Smooth muscle cell (in vitro differentiated cells): ENCODE measurements around the gene ARHGAP32. TPM values are rescaled to one million over a fixed set of nuclear protein-coding genes. Genes with fewer than 3 reads are reported as not detected.
"Not testable (repeated sequence)": the region's sequence is repeated elsewhere in the genome, so short reads cannot be mapped to it uniquely, and the experiment has no call there.

Experiments used
- DNase-seq: peaks from one replicate; lab custom pipeline; 2025; ENCODE audit not compliant: unreplicated experiment; lab: John Stamatoyannopoulos, UW
- H2AFZ ChIP-seq: fragments of 200-600 bp; sonication (generic); 2 replicates; pipeline ENCODE4 v1.6.0; 2016; ENCODE audit warnings: antibody characterized with exemption, low read depth, mild to moderate bottlenecking
- H3F3A ChIP-seq: fragments of 200-600 bp; sonication (generic); 2 replicates; pipeline ENCODE4 v1.6.0; 2017; ENCODE audit warnings: antibody characterized with exemption, low read depth
- H3K27ac ChIP-seq: fragments of 200-600 bp; sonication (generic); 2 replicates; pipeline ENCODE4 v1.5.1; 2016; ENCODE audit warnings: low read depth, mild to moderate bottlenecking
- H3K27me3 ChIP-seq: fragments of 200-600 bp; sonication (generic); 2 replicates; pipeline ENCODE4 v1.6.1; 2016; ENCODE audit warnings: low read depth, mild to moderate bottlenecking
- H3K36me3 ChIP-seq: fragments of 200-600 bp; sonication (generic); 2 replicates; pipeline ENCODE4 v1.5.1; 2016; ENCODE audit warnings: low read depth
- H3K4me1 ChIP-seq: fragments of 200-600 bp; sonication (generic); 2 replicates; pipeline ENCODE4 v1.5.1; 2016; ENCODE audit warnings: low read depth
- H3K4me2 ChIP-seq: fragments of 200-600 bp; sonication (generic); 2 replicates; pipeline ENCODE4 v1.6.0; 2016; ENCODE audit warnings: mild to moderate bottlenecking
- H3K4me3 ChIP-seq: fragments of 200-600 bp; sonication (generic); 2 replicates; pipeline ENCODE4 v1.5.1; 2016; ENCODE audit warnings: mild to moderate bottlenecking
- H3K79me2 ChIP-seq: fragments of 200-600 bp; sonication (generic); 2 replicates; pipeline ENCODE4 v1.6.0; 2016; ENCODE audit warnings: low read depth, mild to moderate bottlenecking
- H3K9ac ChIP-seq: fragments of 200-600 bp; sonication (generic); 2 replicates; pipeline ENCODE4 v1.6.0; 2016; ENCODE audit warnings: low read depth
- H3K9me3 ChIP-seq: fragments of 200-600 bp; sonication (generic); replicated peaks from 2 replicates; pipeline ENCODE4 v1.5.1; 2016; ENCODE audit warnings: low read depth
- H4K20me1 ChIP-seq: fragments of 200-600 bp; sonication (generic); 2 replicates; pipeline ENCODE4 v1.6.0; 2016; ENCODE audit warnings: low read depth
- WGBS: methylation state at CpG from one replicate; pipeline ENCODE4 v1.1.7; 2016; ENCODE audit warnings: low lambda C conversion rate; 5-methylcytosine and 5-hydroxymethylcytosine counted together
- polyA plus RNA-seq: library from polyadenylated mRNA; unstranded; fragments of >200 nt; fragmentation: Nextera tagmentation; extraction: Ambion mirVana; gene quantifications from 2 replicates; pipeline ENCODE4 v1.2.1, GENCODE V29; 2016
- total RNA-seq: library from RNA; depleted of rRNA; stranded (reverse); fragments of >200 nt; gene quantifications from 2 replicates; pipeline ENCODE4 v1.2.3, GENCODE V29; 2014
- TF ChIP-seq, protein P1 (sequence below): fragments of 200-600 bp; sonication (generic); IDR thresholded peaks from 2 replicates; pipeline ENCODE4 v1.5.1; 2017; ENCODE audit warnings: borderline replicate concordance, mild to moderate bottlenecking, antibody characterized with exemption; ENCODE audit not compliant: insufficient read depth, poor library complexity, severe bottlenecking

Gene ARHGAP32
- total and polyA plus RNA-seq, 2 experiments from 2014 or later: 8.8 to 17.8 TPM

DNA sequence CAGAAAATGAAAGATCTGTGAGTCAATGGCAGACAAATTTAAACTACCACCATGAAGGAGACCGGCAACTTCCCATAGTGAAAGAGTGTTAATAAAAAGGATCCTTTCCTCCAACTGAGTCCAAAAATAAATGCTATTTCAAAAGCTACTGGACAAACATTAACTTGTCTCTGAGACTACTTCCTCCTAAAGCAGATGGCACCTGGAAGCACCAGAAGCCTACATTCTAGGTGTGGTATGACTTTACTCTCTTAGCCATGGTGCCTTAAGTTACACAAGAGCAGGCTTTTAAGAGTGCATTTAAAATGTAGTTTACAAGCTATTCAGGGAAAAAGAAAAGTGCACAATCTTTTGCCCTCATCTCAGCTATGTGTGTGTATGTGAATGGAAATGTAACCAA is 2.5 kb downstream of the ARHGAP32 start:
- H3K4me3 ChIP-seq: no peak overlapping the region
- H3K27ac ChIP-seq: peak overlapping the region; percentile 90
- peaks cover 71% of the 10 kb centered on the region for H3K79me2 ChIP-seq
- TF ChIP-seq, protein P1, sequence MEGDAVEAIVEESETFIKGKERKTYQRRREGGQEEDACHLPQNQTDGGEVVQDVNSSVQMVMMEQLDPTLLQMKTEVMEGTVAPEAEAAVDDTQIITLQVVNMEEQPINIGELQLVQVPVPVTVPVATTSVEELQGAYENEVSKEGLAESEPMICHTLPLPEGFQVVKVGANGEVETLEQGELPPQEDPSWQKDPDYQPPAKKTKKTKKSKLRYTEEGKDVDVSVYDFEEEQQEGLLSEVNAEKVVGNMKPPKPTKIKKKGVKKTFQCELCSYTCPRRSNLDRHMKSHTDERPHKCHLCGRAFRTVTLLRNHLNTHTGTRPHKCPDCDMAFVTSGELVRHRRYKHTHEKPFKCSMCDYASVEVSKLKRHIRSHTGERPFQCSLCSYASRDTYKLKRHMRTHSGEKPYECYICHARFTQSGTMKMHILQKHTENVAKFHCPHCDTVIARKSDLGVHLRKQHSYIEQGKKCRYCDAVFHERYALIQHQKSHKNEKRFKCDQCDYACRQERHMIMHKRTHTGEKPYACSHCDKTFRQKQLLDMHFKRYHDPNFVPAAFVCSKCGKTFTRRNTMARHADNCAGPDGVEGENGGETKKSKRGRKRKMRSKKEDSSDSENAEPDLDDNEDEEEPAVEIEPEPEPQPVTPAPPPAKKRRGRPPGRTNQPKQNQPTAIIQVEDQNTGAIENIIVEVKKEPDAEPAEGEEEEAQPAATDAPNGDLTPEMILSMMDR: no peak
- H3K9ac ChIP-seq: peak overlapping the region; percentile 6
- H3K27me3 ChIP-seq: no peaks in the 10 kb centered on the region
- peak overlapping the region; percentile 67 for H3K4me2 ChIP-seq
- 96% methylated on average over 1 of the region's 1 CpG for WGBS
- H3K9me3 ChIP-seq: no peaks in the 10 kb centered on the region
- peaks cover 23% of the 10 kb centered on the region for H4K20me1 ChIP-seq
- no peaks in the 10 kb centered on the region for H3F3A ChIP-seq
- H2AFZ ChIP-seq: no peak overlapping the region
- DNase-seq: no peak
- H3K36me3 ChIP-seq: no peaks in the 10 kb centered on the region
- peaks cover 13% of the 10 kb centered on the region for H3K4me1 ChIP-seq

DNA sequence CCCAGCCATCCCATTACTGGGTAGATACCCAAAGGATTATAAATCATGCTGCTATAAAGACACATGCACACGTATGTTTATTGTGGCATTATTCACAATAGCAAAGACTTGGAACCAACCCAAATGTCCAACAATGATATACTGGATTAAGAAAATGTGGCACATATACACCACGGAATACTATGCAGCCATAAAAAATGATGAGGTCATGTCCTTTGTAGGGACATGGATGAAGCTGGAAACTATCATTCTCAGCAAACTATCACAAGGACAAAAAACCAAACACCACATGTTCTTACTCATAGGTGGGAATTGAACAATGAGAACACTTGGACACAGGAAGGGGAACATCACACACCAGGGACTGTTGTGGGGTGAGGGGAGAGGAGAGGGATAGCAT is 7.0 kb downstream of the ARHGAP32 start:
- not testable (repeated sequence) for H3K4me2 ChIP-seq, H2AFZ ChIP-seq, H3F3A ChIP-seq, H3K9ac ChIP-seq, H3K4me1 ChIP-seq, DNase-seq, H3K4me3 ChIP-seq, H3K27ac ChIP-seq, H3K36me3 ChIP-seq, H3K27me3 ChIP-seq, H3K9me3 ChIP-seq
- H3K79me2 ChIP-seq: peaks cover 84% of the 10 kb centered on the region
- H4K20me1 ChIP-seq: peaks cover 18% of the 10 kb centered on the region
- WGBS: 90% methylated on average over 2 of the region's 2 CpGs

DNA sequence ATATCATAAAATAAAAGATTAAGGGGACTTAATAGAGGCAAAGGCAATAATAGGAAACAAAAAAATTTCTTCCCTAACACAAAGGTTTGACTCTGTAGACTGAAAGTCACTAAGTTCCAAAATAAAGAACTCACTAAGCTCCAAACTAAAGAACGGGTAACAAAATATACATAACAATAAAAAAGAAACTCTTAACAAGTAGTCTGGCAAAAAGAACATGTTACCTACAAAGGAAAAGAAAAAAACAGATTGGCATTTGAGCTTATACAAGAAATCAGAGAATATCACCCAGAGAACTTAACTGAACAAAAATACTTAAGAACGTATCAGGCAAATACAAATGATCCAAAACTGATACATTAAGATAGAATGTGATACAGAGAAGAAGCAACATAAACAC is 7.5 kb downstream of the ARHGAP32 start:
- H3K9me3 ChIP-seq: no peaks in the 10 kb centered on the region
- peaks cover 84% of the 10 kb centered on the region for H3K79me2 ChIP-seq
- H3K4me3 ChIP-seq: no peak overlapping the region
- H3K27ac ChIP-seq: peak overlapping the region; percentile 22
- H3K4me1 ChIP-seq: no peaks in the 10 kb centered on the region
- 70% methylated on average over 2 of the region's 2 CpGs for WGBS
- no peak overlapping the region for H3K9ac ChIP-seq
- DNase-seq: no peak
- no peaks in the 10 kb centered on the region for H3F3A ChIP-seq
- H4K20me1 ChIP-seq: peaks cover 13% of the 10 kb centered on the region
- no peaks in the 10 kb centered on the region for H3K36me3 ChIP-seq
- TF ChIP-seq, protein P1: no peak
- no peak overlapping the region for H2AFZ ChIP-seq
- H3K4me2 ChIP-seq: no peak overlapping the region
- no peaks in the 10 kb centered on the region for H3K27me3 ChIP-seq

DNA sequence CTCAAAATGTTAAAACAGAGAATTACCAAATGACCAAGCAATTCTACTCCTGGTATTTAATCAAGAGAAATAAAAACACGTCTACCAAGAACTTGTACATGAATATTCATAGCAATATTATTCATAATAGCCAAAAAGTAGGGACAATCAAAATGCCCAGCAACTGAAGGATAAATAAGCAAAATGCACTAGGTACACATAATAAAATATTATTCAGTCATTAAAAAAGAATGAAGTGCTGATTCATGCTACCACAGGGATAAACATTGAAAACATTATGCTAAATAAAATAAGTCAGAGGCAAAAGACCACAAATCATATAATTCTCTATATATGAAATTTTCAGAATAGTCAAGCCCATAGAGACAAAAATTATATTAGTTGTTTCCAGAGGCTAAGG is 24.8 kb downstream of the ARHGAP32 start:
- no peak overlapping the region for H3K9ac ChIP-seq
- H3K4me3 ChIP-seq: no peak overlapping the region
- no peaks in the 10 kb centered on the region for H3K36me3 ChIP-seq
- peaks cover 8% of the 10 kb centered on the region for H3F3A ChIP-seq
- H3K27ac ChIP-seq: no peak overlapping the region
- whole genome bisulfite sequencing: 97% methylated on average over 1 of the region's 1 CpG
- H3K4me2 ChIP-seq: no peak overlapping the region
- no peak overlapping the region for H2AFZ ChIP-seq
- TF ChIP-seq, protein P1: no peak
- H3K79me2 ChIP-seq: peaks cover 68% of the 10 kb centered on the region
- peaks cover 15% of the 10 kb centered on the region for H4K20me1 ChIP-seq
- no peak for DNase-seq
- H3K9me3 ChIP-seq: no peaks in the 10 kb centered on the region
- H3K4me1 ChIP-seq: no peaks in the 10 kb centered on the region
- H3K27me3 ChIP-seq: no peaks in the 10 kb centered on the region
